ENCODE data around the gene STYX. TPM values are rescaled to one million over a fixed set of nuclear protein-coding genes. Genes with fewer than 3 reads are reported as not detected.

The STYX gene
- total RNA-seq, 1 experiment from 2014 or later = 16.3 TPM

DNA sequence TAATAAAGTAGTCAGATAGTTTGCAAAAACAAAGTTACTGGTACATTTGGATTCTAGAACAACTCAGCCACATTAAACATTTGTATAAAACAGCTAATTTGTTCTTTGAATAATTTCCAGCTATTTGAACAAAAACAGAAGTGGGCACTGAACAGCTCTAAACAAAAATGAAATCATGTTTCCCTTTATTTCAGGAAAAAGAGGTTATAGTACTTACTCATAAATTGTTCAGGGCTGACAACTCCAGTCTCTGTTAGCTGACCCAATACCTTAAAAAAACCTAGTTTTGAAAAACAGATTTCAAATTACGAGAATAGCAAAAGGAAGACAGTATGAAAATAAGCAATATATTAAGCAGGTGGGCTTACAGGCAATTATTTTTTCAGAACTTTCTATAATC, 53.2 kb downstream of the STYX start:
- CTCF ChIA-PET = interaction anchor here (0.7 kb wide), 2 partner anchors 23 to 63 kb away, joined by 3 to 4 read pairs; no protein-coding TSS in a partner anchor
- intact Hi-C loops (cut with micrococcal nuclease) = no loop called here

GRCh38 chr14:52786887-52787286, 56.9 kb downstream of the STYX start:
- POLR2A ChIA-PET = interaction anchor here (0.6 kb wide), 1 partner anchor 1552 kb away, joined by 3 read pairs; no protein-coding TSS in a partner anchor
- no peak overlapping the region for H3K4me3 Mint-ChIP-seq (ENCODE audit: unreplicated experiment)
- no peak for DNase-seq (ENCODE audit: unreplicated experiment)
- intact Hi-C loops (cut with micrococcal nuclease) = no loop called here
- H3K4me1 Mint-ChIP-seq (ENCODE audit: insufficient read depth, unreplicated experiment) = peaks cover 16% of the 10 kb centered on the region
- H3K27ac Mint-ChIP-seq (ENCODE audit: low read depth, unreplicated experiment) = no peak overlapping the region
- no peaks in the 10 kb centered on the region for H3K9me3 Mint-ChIP-seq (ENCODE audit: unreplicated experiment)
- CTCF ChIA-PET = no interaction called here
- H3K36me3 Mint-ChIP-seq (ENCODE audit: insufficient read depth, unreplicated experiment) = peaks cover 15% of the 10 kb centered on the region
- TF ChIP-seq CTCF (IDR thresholded peaks at IDR 0.05; ENCODE audit: unreplicated experiment) = no peak
- BruUV-seq (replicated peaks) = no TSS peak
- H3K27me3 Mint-ChIP-seq (ENCODE audit: insufficient read depth, unreplicated experiment) = no peaks in the 10 kb centered on the region

More for the DNA sequence above, 53.2 kb downstream of the STYX start:
- no peak for DNase-seq (ENCODE audit: unreplicated experiment)
- POLR2A ChIA-PET = interaction anchor here (0.6 to 0.7 kb wide), 2 partner anchors 139 to 186 kb away, joined by 3 read pairs; no protein-coding TSS in a partner anchor
- no peaks in the 10 kb centered on the region for H3K9me3 Mint-ChIP-seq (ENCODE audit: unreplicated experiment)
- TF ChIP-seq CTCF (IDR thresholded peaks at IDR 0.05; ENCODE audit: unreplicated experiment) = no peak
- no TSS peak for BruUV-seq (replicated peaks)
- H3K27me3 Mint-ChIP-seq (ENCODE audit: insufficient read depth, unreplicated experiment) = no peaks in the 10 kb centered on the region
- peaks cover 3% of the 10 kb centered on the region for H3K4me1 Mint-ChIP-seq (ENCODE audit: insufficient read depth, unreplicated experiment)
- H3K27ac Mint-ChIP-seq (ENCODE audit: low read depth, unreplicated experiment) = no peak overlapping the region
- H3K4me3 Mint-ChIP-seq (ENCODE audit: unreplicated experiment) = no peak overlapping the region
- H3K36me3 Mint-ChIP-seq (ENCODE audit: insufficient read depth, unreplicated experiment) = peaks cover 26% of the 10 kb centered on the region

GRCh38 chr14:52789118-52789517, 59.2 kb downstream of the STYX start:
- no peak for DNase-seq (ENCODE audit: unreplicated experiment)
- H3K36me3 Mint-ChIP-seq (ENCODE audit: insufficient read depth, unreplicated experiment) = peaks cover 13% of the 10 kb centered on the region
- intact Hi-C loops (cut with micrococcal nuclease) = no loop called here
- H3K27me3 Mint-ChIP-seq (ENCODE audit: insufficient read depth, unreplicated experiment) = no peaks in the 10 kb centered on the region
- POLR2A ChIA-PET = no interaction called here
- CTCF ChIA-PET = interaction anchor here (0.7 kb wide), 1 partner anchor 267 kb away, joined by 3 read pairs; no protein-coding TSS in a partner anchor
- H3K9me3 Mint-ChIP-seq (ENCODE audit: unreplicated experiment) = no peaks in the 10 kb centered on the region
- H3K4me3 Mint-ChIP-seq (ENCODE audit: unreplicated experiment) = peak overlapping the region; percentile 33
- no TSS peak for BruUV-seq (replicated peaks)
- H3K27ac Mint-ChIP-seq (ENCODE audit: low read depth, unreplicated experiment) = no peak overlapping the region
- TF ChIP-seq CTCF (IDR thresholded peaks at IDR 0.05; ENCODE audit: unreplicated experiment) = no peak
- H3K4me1 Mint-ChIP-seq (ENCODE audit: insufficient read depth, unreplicated experiment) = peaks cover 23% of the 10 kb centered on the region

GRCh38 chr14:52790011-52790755, 60.2 kb downstream of the STYX start:
- H3K4me1 Mint-ChIP-seq (ENCODE audit: insufficient read depth, unreplicated experiment) = peaks cover 23% of the 10 kb centered on the region
- TF ChIP-seq CTCF (IDR thresholded peaks at IDR 0.05; ENCODE audit: unreplicated experiment) = no peak
- CTCF ChIA-PET = interaction anchor here (0.6 to 0.7 kb wide), 2 partner anchors 17 to 905 kb away, joined by 3 read pairs; no protein-coding TSS in a partner anchor

More at GRCh38 chr14:52790011-52790755, 60.2 kb downstream of the STYX start:
- peak; percentile 36 for DNase-seq (ENCODE audit: unreplicated experiment)
- intact Hi-C loops (cut with micrococcal nuclease) = no loop called here
- Mint-ChIP-seq H3K9me3 (ENCODE audit: unreplicated experiment) (no peaks in the 10 kb centered on the region), H3K36me3 (ENCODE audit: insufficient read depth, unreplicated experiment) (peaks cover 13% of the 10 kb centered on the region), H3K27me3 (ENCODE audit: insufficient read depth, unreplicated experiment) (no peaks in the 10 kb centered on the region), H3K4me3 (ENCODE audit: unreplicated experiment) (peak overlapping the region; percentile 93), H3K27ac (ENCODE audit: low read depth, unreplicated experiment) (peak overlapping the region; percentile 98)
- no TSS peak for BruUV-seq (replicated peaks)
- POLR2A ChIA-PET = interaction anchor here (0.8 to 3.0 kb wide), 14 partner anchors 10 to 506 kb away, joined by 3 to 12 read pairs (median 4); partner anchors contain the start of genes DDHD1, ERO1A, GPR137C and PSMC6
